IPS-NIHi11 (cell line): ENCODE results near the gene ATP11A.

Source experiments
- DNase-seq: peaks from one replicate; pipeline ENCODE4 v3.0.0; 2012; ENCODE audit warnings: mixed read lengths, low spot score

ATP11A gene

GRCh38 chr13:112894673-112895481, 205.0 kb downstream of the ATP11A start:
- DNase-seq: peak; percentile 75

- no peak for DNase-seq
These were observed 206.0 kb downstream of the ATP11A start for GRCh38 chr13:112895521-112896465.

GRCh38 chr13:112896736-112897602, 207.1 kb downstream of the ATP11A start:
- no peak for DNase-seq

- DNase-seq: no peak
These were observed 207.7 kb downstream of the ATP11A start for GRCh38 chr13:112897603-112897955.

- no peak for DNase-seq
These were observed 208.2 kb downstream of the ATP11A start for GRCh38 chr13:112897956-112898620.

- DNase-seq: no peak
These were observed 208.9 kb downstream of the ATP11A start for GRCh38 chr13:112898621-112899280.

GRCh38 chr13:112899281-112900225, 209.7 kb downstream of the ATP11A start:
- DNase-seq: no peak

- DNase-seq: no peak
These were observed 210.4 kb downstream of the ATP11A start for GRCh38 chr13:112900226-112900600.

- DNase-seq: no peak
These were observed 210.9 kb downstream of the ATP11A start for GRCh38 chr13:112900691-112901091.

GRCh38 chr13:112902101-112902651, 212.3 kb downstream of the ATP11A start:
- DNase-seq: no peak

GRCh38 chr13:112902669-112903068, 212.8 kb downstream of the ATP11A start:
- DNase-seq: no peak

- DNase-seq: no peak
These were observed 213.3 kb downstream of the ATP11A start for GRCh38 chr13:112903071-112903577.

- DNase-seq: no peak
These were observed 213.9 kb downstream of the ATP11A start for GRCh38 chr13:112903606-112904195.

- DNase-seq: no peak
These were observed 214.7 kb downstream of the ATP11A start for GRCh38 chr13:112904436-112904960.

- DNase-seq: no peak
These were observed 215.2 kb downstream of the ATP11A start for GRCh38 chr13:112905086-112905485.

- no peak for DNase-seq
These were observed 215.8 kb downstream of the ATP11A start for GRCh38 chr13:112905619-112905989.

GRCh38 chr13:112905990-112906641, 216.3 kb downstream of the ATP11A start:
- peak; percentile 90 for DNase-seq

- DNase-seq: no peak
These were observed 217.4 kb downstream of the ATP11A start for GRCh38 chr13:112907286-112907685.
